Uterus (tissue), 2 donors: Measurements from ENCODE around the gene GIGYF2.

Experiments
- CTCF ChIP-seq, 4 experiments: fragments of 200-600 bp in 2 of 4; fragments of 450-650 bp in 2 of 4; sonication (generic) in 2 of 4; IDR thresholded peaks; one replicate each; pipeline ENCODE4 v1.5.1; 2016 to 2019; ENCODE audit warnings: antibody characterized with exemption in 4 of 4, mild to moderate bottlenecking in 2 of 4, moderate library complexity in 1 of 4
- POLR2A ChIP-seq, 2 donors: fragments of 450-650 bp; IDR thresholded peaks; one replicate each; pipeline ENCODE4 v1.6.1; 2016; ENCODE audit warnings: antibody characterized with exemption in 2 of 2, mild to moderate bottlenecking in 1 of 2, moderate library complexity in 1 of 2

GRCh38 chr2:232838406-232838874 lies 141.3 kb downstream of the GIGYF2 start:
- TF ChIP-seq POLR2A (IDR thresholded peaks at IDR 0.05) = no peak
- TF ChIP-seq CTCF (IDR thresholded peaks at IDR 0.05) = no peak
